NCI-H446 treated with DMSO at 0.1 percent for 48 hours (cell line): Measurements from ENCODE around the gene MAGI2.
"Not testable (repeated sequence)": the region's sequence is repeated elsewhere in the genome, so short reads cannot be mapped to it uniquely, and the experiment has no call there.

Experiments
- DNase-seq: peaks from one replicate; lab custom pipeline; 2025; lab: John Stamatoyannopoulos, UW

Gene MAGI2

GRCh38 chr7:79149831-79150230, 303.6 kb downstream of the MAGI2 start:
- DNase-seq = no peak

- no peak for DNase-seq
Observed at GRCh38 chr7:79142706-79143105, 310.8 kb downstream of the MAGI2 start.

GRCh38 chr7:79141252-79141651, 312.2 kb downstream of the MAGI2 start:
- no peak for DNase-seq

- no peak for DNase-seq
Observed at GRCh38 chr7:79137942-79138341, 315.5 kb downstream of the MAGI2 start.

- DNase-seq = no peak
Observed at GRCh38 chr7:79132844-79133451, 320.5 kb downstream of the MAGI2 start.

GRCh38 chr7:79130715-79131114, 322.8 kb downstream of the MAGI2 start:
- DNase-seq = no peak

GRCh38 chr7:79124331-79124730, 329.1 kb downstream of the MAGI2 start:
- DNase-seq = no peak

GRCh38 chr7:79118143-79118542, 335.3 kb downstream of the MAGI2 start:
- no peak for DNase-seq

GRCh38 chr7:79096361-79096805, 357.1 kb downstream of the MAGI2 start:
- DNase-seq = no peak

- no peak for DNase-seq
Observed at GRCh38 chr7:79093421-79093820, 360.0 kb downstream of the MAGI2 start.

- no peak for DNase-seq
Observed at GRCh38 chr7:79091661-79092060, 361.8 kb downstream of the MAGI2 start.

GRCh38 chr7:79091011-79091410, 362.5 kb downstream of the MAGI2 start:
- no peak for DNase-seq

GRCh38 chr7:79090543-79090942, 362.9 kb downstream of the MAGI2 start:
- DNase-seq = no peak

GRCh38 chr7:79084423-79084822, 369.0 kb downstream of the MAGI2 start:
- no peak for DNase-seq

GRCh38 chr7:79079919-79080554, 373.4 kb downstream of the MAGI2 start:
- no peak for DNase-seq

GRCh38 chr7:79078273-79078672, 375.2 kb downstream of the MAGI2 start:
- DNase-seq = no peak

GRCh38 chr7:79071187-79071586, 382.3 kb downstream of the MAGI2 start:
- not testable (repeated sequence) for DNase-seq

- DNase-seq = no peak
Observed at GRCh38 chr7:79064187-79064823, 389.2 kb downstream of the MAGI2 start.

GRCh38 chr7:79063019-79063698, 390.3 kb downstream of the MAGI2 start:
- no peak for DNase-seq

- DNase-seq = no peak
Observed at GRCh38 chr7:79060498-79060897, 393.0 kb downstream of the MAGI2 start.

GRCh38 chr7:79055722-79056415, 397.6 kb downstream of the MAGI2 start:
- no peak for DNase-seq

GRCh38 chr7:79051915-79052314, 401.6 kb downstream of the MAGI2 start:
- DNase-seq = no peak
